Esophagus squamous epithelium (tissue), 4 donors: ENCODE results near the gene RTN4RL1.

ENCODE experiments used
- CTCF ChIP-seq, 6 experiments: fragments of 450-650 bp in 4 of 6; fragments of 200-600 bp in 2 of 6; sonication (generic) in 2 of 6; IDR thresholded peaks; one replicate each; pipeline ENCODE4 v1.5.1; 2016 to 2019; ENCODE audit warnings: antibody characterized with exemption in 6 of 6, mild to moderate bottlenecking in 4 of 6, moderate library complexity in 4 of 6
- POLR2A ChIP-seq, 4 donors: fragments of 450-650 bp; IDR thresholded peaks; one replicate each; pipeline ENCODE4 v1.6.1; 2017; ENCODE audit warnings: antibody characterized with exemption in 4 of 4, mild to moderate bottlenecking in 4 of 4, moderate library complexity in 3 of 4

- TF ChIP-seq CTCF (IDR thresholded peaks at IDR 0.05) (no peak), POLR2A (IDR thresholded peaks at IDR 0.05) (no peak)
These were observed 1.9 kb downstream of the RTN4RL1 start for GRCh38 chr17:2023256-2023655.
